A673 (cell line): Measurements from ENCODE around the gene EMC6.

ENCODE experiments used
- EZH2 ChIP-seq: fragments of 200-600 bp; sonication (generic); IDR thresholded peaks from 2 replicates; pipeline ENCODE4 v1.6.1; 2017; ENCODE audit warnings: borderline replicate concordance, low read depth, mild to moderate bottlenecking, mixed read lengths, antibody characterized with exemption, low read length; ENCODE audit not compliant: poor library complexity, severe bottlenecking
- TF ChIP-seq, protein P1 (sequence below): fragments of 300-800, 200-600 bp; sonication (generic); conservative IDR thresholded peaks from 2 replicates; pipeline ENCODE4 v1.5.1; 2017; ENCODE audit warnings: low read depth, mild to moderate bottlenecking, antibody characterized with exemption, low read length, moderate library complexity, mixed read lengths

DNA sequence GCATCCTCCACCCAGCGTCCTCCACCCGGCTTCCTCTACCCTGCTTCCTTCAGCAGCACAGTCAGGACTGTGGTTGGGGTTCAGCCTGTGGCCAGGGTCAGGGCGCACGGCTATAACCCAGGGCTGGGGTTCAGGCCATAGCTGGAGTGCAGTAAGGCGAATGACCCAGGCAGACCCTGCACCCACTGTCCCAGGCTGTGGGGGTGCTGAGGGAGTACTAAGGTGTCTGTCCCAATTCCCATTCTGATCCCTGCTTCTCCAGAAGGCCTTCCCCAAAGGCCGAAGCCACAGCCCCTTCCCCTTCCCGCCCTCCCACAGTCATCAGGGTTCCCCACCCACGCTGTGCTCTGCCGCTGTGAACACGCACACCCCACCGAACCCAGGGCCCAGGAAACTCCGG is 12.4 kb downstream of the EMC6 start:
- TF ChIP-seq, protein P1, sequence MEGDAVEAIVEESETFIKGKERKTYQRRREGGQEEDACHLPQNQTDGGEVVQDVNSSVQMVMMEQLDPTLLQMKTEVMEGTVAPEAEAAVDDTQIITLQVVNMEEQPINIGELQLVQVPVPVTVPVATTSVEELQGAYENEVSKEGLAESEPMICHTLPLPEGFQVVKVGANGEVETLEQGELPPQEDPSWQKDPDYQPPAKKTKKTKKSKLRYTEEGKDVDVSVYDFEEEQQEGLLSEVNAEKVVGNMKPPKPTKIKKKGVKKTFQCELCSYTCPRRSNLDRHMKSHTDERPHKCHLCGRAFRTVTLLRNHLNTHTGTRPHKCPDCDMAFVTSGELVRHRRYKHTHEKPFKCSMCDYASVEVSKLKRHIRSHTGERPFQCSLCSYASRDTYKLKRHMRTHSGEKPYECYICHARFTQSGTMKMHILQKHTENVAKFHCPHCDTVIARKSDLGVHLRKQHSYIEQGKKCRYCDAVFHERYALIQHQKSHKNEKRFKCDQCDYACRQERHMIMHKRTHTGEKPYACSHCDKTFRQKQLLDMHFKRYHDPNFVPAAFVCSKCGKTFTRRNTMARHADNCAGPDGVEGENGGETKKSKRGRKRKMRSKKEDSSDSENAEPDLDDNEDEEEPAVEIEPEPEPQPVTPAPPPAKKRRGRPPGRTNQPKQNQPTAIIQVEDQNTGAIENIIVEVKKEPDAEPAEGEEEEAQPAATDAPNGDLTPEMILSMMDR, result no peak
- no peak for TF ChIP-seq EZH2
